Neural progenitor cell (in vitro differentiated cells): Measurements from ENCODE around the gene ABCC1. TPM values are rescaled to one million over a fixed set of nuclear protein-coding genes. Genes with fewer than 3 reads are reported as not detected.

Source experiments
- DNase-seq: peaks from one replicate; pipeline ENCODE4 v3.0.0-alpha.2; 2016; ENCODE audit warnings: low spot score
- H2AFZ ChIP-seq: fragments of 200-600 bp; sonication (generic); replicated peaks from 2 replicates; pipeline ENCODE4 v1.6.1; 2016; ENCODE audit warnings: antibody characterized with exemption
- H3F3A ChIP-seq: fragments of 200-600 bp; sonication (generic); 2 replicates; pipeline ENCODE4 v1.6.1; 2016; ENCODE audit warnings: antibody characterized with exemption, low read depth
- H3K27ac ChIP-seq: fragments of 200-600 bp; sonication (generic); 2 replicates; pipeline ENCODE4 v1.5.1; 2016; ENCODE audit warnings: mild to moderate bottlenecking
- H3K27me3 ChIP-seq: fragments of 200-600 bp; sonication (generic); 2 replicates; pipeline ENCODE4 v1.6.1; 2016; ENCODE audit warnings: mild to moderate bottlenecking, moderate library complexity
- H3K36me3 ChIP-seq: fragments of 200-600 bp; sonication (generic); 2 replicates; pipeline ENCODE4 v1.5.1; 2016
- H3K4me1 ChIP-seq: fragments of 200-600 bp; sonication (generic); 2 replicates; pipeline ENCODE4 v1.6.1; 2016; ENCODE audit warnings: mixed run types
- H3K4me2 ChIP-seq: fragments of 200-600 bp; sonication (generic); 2 replicates; pipeline ENCODE4 v1.6.1; 2016
- H3K4me3 ChIP-seq: fragments of 200-600 bp; sonication (generic); 2 replicates; pipeline ENCODE4 v1.5.1; 2016
- H3K79me2 ChIP-seq: fragments of 200-600 bp; sonication (generic); 2 replicates; pipeline ENCODE4 v1.6.1; 2016; ENCODE audit warnings: low read depth
- H3K9ac ChIP-seq: fragments of 200-600 bp; sonication (generic); 2 replicates; pipeline ENCODE4 v1.6.1; 2016
- H3K9me3 ChIP-seq: fragments of 200-600 bp; sonication (generic); 2 replicates; pipeline ENCODE4 v1.5.1; 2016; ENCODE audit warnings: low read depth
- H4K20me1 ChIP-seq: fragments of 200-600 bp; sonication (generic); 2 replicates; pipeline ENCODE4 v1.6.1; 2016; ENCODE audit warnings: low read depth
- H3K27ac Mint-ChIP-seq: 3 replicates; pipeline ENCODE4 v1.8.0; 2021; ENCODE audit warnings: mixed read lengths
- H3K27me3 Mint-ChIP-seq: 2 replicates; pipeline ENCODE4 v1.8.0; 2022; ENCODE audit warnings: low read depth, mild to moderate bottlenecking, inconsistent platforms, moderate library complexity, mixed read lengths; ENCODE audit not compliant: insufficient read depth
- H3K36me3 Mint-ChIP-seq: 3 replicates; pipeline ENCODE4 v1.8.0; 2021; ENCODE audit warnings: mixed read lengths
- H3K4me1 Mint-ChIP-seq: 3 replicates; pipeline ENCODE4 v1.8.0; 2021; ENCODE audit warnings: mixed read lengths
- H3K4me3 Mint-ChIP-seq: 3 replicates; pipeline ENCODE4 v1.8.0; 2021; ENCODE audit warnings: mild to moderate bottlenecking, moderate library complexity, mixed read lengths
- H3K9me3 Mint-ChIP-seq: 3 replicates; pipeline ENCODE4 v1.8.0; 2020; ENCODE audit warnings: mixed read lengths
- CTCF ChIP-seq: fragments of 200-600 bp; sonication (generic); IDR thresholded peaks from 2 replicates; pipeline ENCODE4 v1.5.1; 2017; ENCODE audit warnings: antibody characterized with exemption, mild to moderate bottlenecking
- EZH2 ChIP-seq: fragments of 200-600 bp; sonication (generic); IDR thresholded peaks from 2 replicates; pipeline ENCODE4 v1.6.1; 2017; ENCODE audit warnings: antibody characterized with exemption, mild to moderate bottlenecking, moderate library complexity
- EZH2phosphoT487 ChIP-seq: fragments of 200-600 bp; sonication (generic); IDR thresholded peaks from 2 replicates; pipeline ENCODE4 v1.6.1; 2017; ENCODE audit warnings: antibody characterized with exemption
- total RNA-seq: library from RNA; depleted of rRNA; stranded (reverse); fragments of >200 nt; gene quantifications from 2 replicates; pipeline ENCODE4 v1.2.3, GENCODE V29; 2015; ENCODE audit warnings: low replicate concordance

The ABCC1 gene
- total RNA-seq, 1 donor from 2014 or later: 17.5 TPM

DNA sequence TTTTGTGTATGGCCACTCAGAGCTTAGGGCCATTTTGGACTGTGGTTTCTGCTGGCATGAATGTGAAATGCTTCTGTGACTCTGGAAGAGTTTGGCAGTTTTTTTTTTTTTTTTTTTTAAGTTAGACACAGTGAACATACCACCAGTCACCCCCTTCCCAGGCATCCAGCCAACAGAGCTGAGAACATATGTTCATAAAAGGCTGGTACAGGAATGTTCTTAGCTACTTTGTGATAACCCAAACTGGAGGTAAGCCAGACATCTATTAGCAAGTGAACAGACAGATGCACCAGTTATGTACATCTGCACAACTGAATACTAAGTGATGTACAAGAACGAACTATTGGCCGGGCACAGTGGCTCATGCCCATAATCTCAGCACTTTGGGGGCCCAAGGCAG is 92.7 kb downstream of the ABCC1 start:
- no peaks in the 10 kb centered on the region for H4K20me1 ChIP-seq
- DNase-seq: no peak
- peaks cover 5% of the 10 kb centered on the region for H3K4me1 ChIP-seq
- no peaks in the 10 kb centered on the region for H3K9me3 Mint-ChIP-seq
- H3F3A ChIP-seq: no peaks in the 10 kb centered on the region
- no peak for TF ChIP-seq EZH2
- TF ChIP-seq CTCF: no peak
- TF ChIP-seq EZH2phosphoT487: no peak
- H3K27ac ChIP-seq: no peak overlapping the region
- no peak overlapping the region for H3K27ac Mint-ChIP-seq
- H3K9me3 ChIP-seq: no peaks in the 10 kb centered on the region
- H3K4me2 ChIP-seq: no peak overlapping the region
- no peaks in the 10 kb centered on the region for H3K36me3 ChIP-seq
- no peak overlapping the region for H3K4me3 ChIP-seq
- H3K9ac ChIP-seq: no peak overlapping the region
- peaks cover 3% of the 10 kb centered on the region for H3K4me1 Mint-ChIP-seq
- H3K79me2 ChIP-seq: no peaks in the 10 kb centered on the region
- H3K27me3 ChIP-seq: no peaks in the 10 kb centered on the region
- H2AFZ ChIP-seq: no peak overlapping the region
- H3K27me3 Mint-ChIP-seq: no peaks in the 10 kb centered on the region
- H3K4me3 Mint-ChIP-seq: no peak overlapping the region
- peaks cover 27% of the 10 kb centered on the region for H3K36me3 Mint-ChIP-seq

GRCh38 chr16:16045296-16045695 is 95.9 kb downstream of the ABCC1 start:
- H3K9ac ChIP-seq: no peak overlapping the region
- H3K4me3 ChIP-seq: no peak overlapping the region
- no peak overlapping the region for H2AFZ ChIP-seq
- no peaks in the 10 kb centered on the region for H3K36me3 ChIP-seq
- Mint-ChIP-seq H3K27ac (no peak overlapping the region), H3K4me1 (peaks cover 3% of the 10 kb centered on the region), H3K4me3 (no peak overlapping the region), H3K9me3 (no peaks in the 10 kb centered on the region), H3K27me3 (no peaks in the 10 kb centered on the region), H3K36me3 (peaks cover 22% of the 10 kb centered on the region)
- no peak overlapping the region for H3K4me2 ChIP-seq
- no peaks in the 10 kb centered on the region for H3K79me2 ChIP-seq
- H3K4me1 ChIP-seq: peaks cover 5% of the 10 kb centered on the region
- no peaks in the 10 kb centered on the region for H3K27me3 ChIP-seq
- no peaks in the 10 kb centered on the region for H4K20me1 ChIP-seq
- no peak overlapping the region for H3K27ac ChIP-seq
- DNase-seq: no peak
- H3F3A ChIP-seq: no peaks in the 10 kb centered on the region
- TF ChIP-seq EZH2 (no peak), EZH2phosphoT487 (no peak), CTCF (no peak)
- H3K9me3 ChIP-seq: no peaks in the 10 kb centered on the region

- Histone ChIP-seq H3K79me2 (no peaks in the 10 kb centered on the region), H2AFZ (no peak overlapping the region), H3K27me3 (no peaks in the 10 kb centered on the region), H3K4me3 (no peak overlapping the region), H3K9me3 (no peaks in the 10 kb centered on the region), H3K27ac (no peak overlapping the region), H4K20me1 (no peaks in the 10 kb centered on the region), H3K9ac (no peak overlapping the region), H3F3A (no peaks in the 10 kb centered on the region), H3K4me1 (peaks cover 5% of the 10 kb centered on the region), H3K36me3 (no peaks in the 10 kb centered on the region), H3K4me2 (no peak overlapping the region)
- Mint-ChIP-seq H3K4me3 (no peak overlapping the region), H3K4me1 (peaks cover 3% of the 10 kb centered on the region), H3K9me3 (no peaks in the 10 kb centered on the region), H3K27ac (no peak overlapping the region), H3K27me3 (no peaks in the 10 kb centered on the region), H3K36me3 (peaks cover 22% of the 10 kb centered on the region)
- no peak for TF ChIP-seq EZH2phosphoT487
- TF ChIP-seq CTCF: peak; percentile 54
- peak; percentile 68 for DNase-seq
These were observed 96.5 kb downstream of the ABCC1 start for GRCh38 chr16:16045879-16046278.
